Measurements from ENCODE around the gene FCHSD2. TPM values are rescaled to one million over a fixed set of nuclear protein-coding genes. Genes with fewer than 3 reads are reported as not detected.
"Not testable (repeated sequence)": the region's sequence is repeated elsewhere in the genome, so short reads cannot be mapped to it uniquely, and the experiment has no call there.

FCHSD2 gene
- total RNA-seq, 2 donors from 2014 or later: 14.0 to 17.6 TPM

DNA sequence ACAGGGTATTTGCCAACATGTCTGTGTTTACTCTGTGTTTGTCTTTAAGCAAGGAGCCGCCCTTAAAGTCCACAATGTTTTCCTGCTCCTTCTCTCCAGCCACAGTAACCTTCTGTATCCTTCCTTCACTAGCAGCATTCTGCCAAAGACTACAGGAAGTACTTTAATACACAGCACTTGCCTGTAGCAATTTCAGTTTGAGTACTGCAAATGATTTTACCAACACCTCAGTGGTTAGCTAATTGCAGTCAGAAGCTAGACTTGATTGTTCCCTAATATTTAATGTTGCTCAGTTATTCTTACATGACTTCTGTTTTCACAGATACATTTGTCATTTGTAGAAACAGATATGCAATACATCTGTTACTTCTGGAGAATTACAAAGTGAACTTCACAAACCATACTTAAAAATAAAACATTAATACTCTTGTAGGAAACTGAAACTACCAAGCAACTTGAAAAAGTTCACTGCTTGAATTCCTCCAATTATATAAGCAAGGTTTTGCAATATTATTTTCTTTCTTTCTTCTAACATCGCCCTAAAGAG, 69.1 kb downstream of the FCHSD2 start:
- peaks cover 10% of the 10 kb centered on the region for H3K9me3 ChIP-seq (ENCODE audit: control insufficient read depth, low read length)
- no peaks in the 10 kb centered on the region for H3K4me1 ChIP-seq (ENCODE audit: control insufficient read depth, insufficient read depth, low read length)
- TF ChIP-seq, protein P1, sequence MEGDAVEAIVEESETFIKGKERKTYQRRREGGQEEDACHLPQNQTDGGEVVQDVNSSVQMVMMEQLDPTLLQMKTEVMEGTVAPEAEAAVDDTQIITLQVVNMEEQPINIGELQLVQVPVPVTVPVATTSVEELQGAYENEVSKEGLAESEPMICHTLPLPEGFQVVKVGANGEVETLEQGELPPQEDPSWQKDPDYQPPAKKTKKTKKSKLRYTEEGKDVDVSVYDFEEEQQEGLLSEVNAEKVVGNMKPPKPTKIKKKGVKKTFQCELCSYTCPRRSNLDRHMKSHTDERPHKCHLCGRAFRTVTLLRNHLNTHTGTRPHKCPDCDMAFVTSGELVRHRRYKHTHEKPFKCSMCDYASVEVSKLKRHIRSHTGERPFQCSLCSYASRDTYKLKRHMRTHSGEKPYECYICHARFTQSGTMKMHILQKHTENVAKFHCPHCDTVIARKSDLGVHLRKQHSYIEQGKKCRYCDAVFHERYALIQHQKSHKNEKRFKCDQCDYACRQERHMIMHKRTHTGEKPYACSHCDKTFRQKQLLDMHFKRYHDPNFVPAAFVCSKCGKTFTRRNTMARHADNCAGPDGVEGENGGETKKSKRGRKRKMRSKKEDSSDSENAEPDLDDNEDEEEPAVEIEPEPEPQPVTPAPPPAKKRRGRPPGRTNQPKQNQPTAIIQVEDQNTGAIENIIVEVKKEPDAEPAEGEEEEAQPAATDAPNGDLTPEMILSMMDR (conservative IDR thresholded peaks at IDR 0.05): no peak
- H3K4me3 ChIP-seq (ENCODE audit: low read length): no peak overlapping the region
- H3K27me3 ChIP-seq (ENCODE audit: control insufficient read depth, insufficient read depth, low read length, poor library complexity, severe bottlenecking): no peaks in the 10 kb centered on the region
- WGBS, 2 experiments (ENCODE audit: insufficient coverage in 1 of 2, insufficient read length in 1 of 2): 85 to 100% methylated on average over 1 to 2 of the region's 2 CpGs
- no peak overlapping the region for H3K27ac Mint-ChIP-seq
- peaks cover 6% of the 10 kb centered on the region for H3K36me3 Mint-ChIP-seq (ENCODE audit: low read depth)
- H3K27ac ChIP-seq (ENCODE audit: low read depth, low read length): no peak overlapping the region
- H3K36me3 ChIP-seq (ENCODE audit: control insufficient read depth, insufficient read depth, low read length): peaks cover 5% of the 10 kb centered on the region
- DNase-seq: no peak
- no peak overlapping the region for H3K9ac ChIP-seq (ENCODE audit: extremely low read depth, low read length, poor library complexity, severe bottlenecking)
- no peak overlapping the region for H3K4me3 Mint-ChIP-seq
- H3K4me1 Mint-ChIP-seq: peaks cover 5% of the 10 kb centered on the region
- H3K27me3 Mint-ChIP-seq (ENCODE audit: insufficient read depth): no peaks in the 10 kb centered on the region
- peaks cover 10% of the 10 kb centered on the region for H3K9me3 Mint-ChIP-seq

DNA sequence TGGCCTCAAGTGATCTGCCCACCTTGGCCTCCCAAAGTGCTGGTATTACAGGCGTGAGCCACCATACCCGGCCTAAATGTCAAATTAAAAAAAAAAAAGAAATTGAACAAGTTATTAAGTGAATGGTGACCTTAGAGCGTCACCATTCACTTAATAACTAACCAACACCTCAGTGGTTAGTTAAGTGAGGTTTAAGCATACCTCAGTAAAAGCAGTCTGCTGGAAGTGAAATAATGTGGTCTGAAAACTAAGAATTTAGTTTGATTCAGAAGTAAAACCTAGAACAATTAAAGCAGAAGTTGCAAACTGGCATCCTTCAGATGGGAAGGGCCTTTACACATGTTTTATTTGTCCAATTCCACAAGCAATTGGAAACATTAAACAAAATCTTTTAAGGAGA, 71.5 kb downstream of the FCHSD2 start:
- Histone ChIP-seq H3K36me3 (ENCODE audit: control insufficient read depth, insufficient read depth, low read length) (no peaks in the 10 kb centered on the region), H3K27ac (ENCODE audit: low read depth, low read length) (no peak overlapping the region), H3K4me3 (ENCODE audit: low read length) (no peak overlapping the region), H3K9me3 (ENCODE audit: control insufficient read depth, low read length) (no peaks in the 10 kb centered on the region), H3K4me1 (ENCODE audit: control insufficient read depth, insufficient read depth, low read length) (no peaks in the 10 kb centered on the region), H3K27me3 (ENCODE audit: control insufficient read depth, insufficient read depth, low read length, poor library complexity, severe bottlenecking) (no peaks in the 10 kb centered on the region), H3K9ac (ENCODE audit: extremely low read depth, low read length, poor library complexity, severe bottlenecking) (no peak overlapping the region)
- Mint-ChIP-seq H3K4me3 (no peak overlapping the region), H3K27me3 (ENCODE audit: insufficient read depth) (no peaks in the 10 kb centered on the region), H3K27ac (no peak overlapping the region), H3K9me3 (no peaks in the 10 kb centered on the region), H3K4me1 (peaks cover 5% of the 10 kb centered on the region), H3K36me3 (ENCODE audit: low read depth) (no peaks in the 10 kb centered on the region)
- 100% methylated on average over 1 of the region's 3 CpGs; no CpG with 5 or more reads in 1 of the 2 experiments for WGBS, 2 experiments (ENCODE audit: insufficient coverage in 1 of 2, insufficient read length in 1 of 2)
- no peak for DNase-seq
- TF ChIP-seq, protein P1 (conservative IDR thresholded peaks at IDR 0.05): no peak

DNA sequence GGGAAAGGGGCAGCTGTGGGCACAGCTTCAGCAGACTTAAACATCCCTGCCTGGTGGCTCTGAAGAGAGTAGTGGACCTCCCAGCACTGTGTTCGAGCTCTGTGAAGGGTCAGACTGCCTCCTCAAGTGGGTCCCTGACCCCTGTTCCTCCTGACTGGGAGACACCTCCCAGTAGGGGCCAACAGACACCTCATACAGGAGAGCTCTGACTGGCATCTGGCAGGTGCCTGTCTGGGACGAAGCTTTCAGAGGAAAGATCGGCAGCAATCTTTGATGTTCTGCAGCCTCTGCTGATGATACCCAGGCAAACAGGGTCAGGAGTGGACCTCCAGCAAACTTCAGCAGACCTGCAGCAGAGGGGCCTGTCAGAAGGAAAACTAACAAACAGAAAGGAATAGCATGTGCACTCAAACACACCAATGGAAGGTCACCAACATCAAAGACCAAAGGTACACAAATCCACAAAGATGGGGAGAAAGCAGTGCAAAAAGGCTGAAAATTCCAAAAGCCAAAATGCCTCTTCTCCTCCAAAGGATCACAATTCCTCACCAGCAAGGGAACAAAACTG, 80.2 kb downstream of the FCHSD2 start:
- not testable (repeated sequence) for H3K36me3 Mint-ChIP-seq (ENCODE audit: low read depth); H3K4me3 Mint-ChIP-seq; H3K9ac ChIP-seq (ENCODE audit: extremely low read depth, low read length, poor library complexity, severe bottlenecking)

DNA sequence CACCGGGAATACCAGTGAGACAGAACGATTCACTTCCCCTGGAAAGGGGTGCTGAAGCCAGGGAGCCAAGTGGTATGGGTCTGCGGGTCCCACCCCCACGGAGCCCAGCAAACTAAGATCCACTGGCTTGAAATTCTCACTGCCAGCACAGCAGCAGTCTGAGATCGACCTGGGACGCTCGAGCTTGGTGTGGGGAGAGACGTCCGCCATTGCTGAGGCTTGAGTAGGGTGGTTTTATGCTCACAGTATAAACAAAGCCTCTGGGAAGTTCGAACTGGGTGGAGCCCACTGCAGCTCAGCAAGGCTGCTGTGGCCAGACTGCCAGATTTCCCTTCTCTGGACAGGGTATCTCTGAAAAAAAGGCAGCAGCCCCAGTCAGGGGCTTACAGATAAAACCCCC, 80.7 kb downstream of the FCHSD2 start:
- not testable (repeated sequence) for H3K4me3 Mint-ChIP-seq; H3K9me3 Mint-ChIP-seq; H3K4me1 ChIP-seq (ENCODE audit: control insufficient read depth, insufficient read depth, low read length); H3K36me3 ChIP-seq (ENCODE audit: control insufficient read depth, insufficient read depth, low read length); H3K27me3 Mint-ChIP-seq (ENCODE audit: insufficient read depth); H3K36me3 Mint-ChIP-seq (ENCODE audit: low read depth); H3K27ac ChIP-seq (ENCODE audit: low read depth, low read length); H3K27me3 ChIP-seq (ENCODE audit: control insufficient read depth, insufficient read depth, low read length, poor library complexity, severe bottlenecking); H3K9me3 ChIP-seq (ENCODE audit: control insufficient read depth, low read length); H3K9ac ChIP-seq (ENCODE audit: extremely low read depth, low read length, poor library complexity, severe bottlenecking); H3K27ac Mint-ChIP-seq; H3K4me3 ChIP-seq (ENCODE audit: low read length); DNase-seq; H3K4me1 Mint-ChIP-seq
- WGBS, 2 experiments (ENCODE audit: insufficient coverage in 1 of 2, insufficient read length in 1 of 2): 89 to 94% methylated on average over 9 to 10 of the region's 10 CpGs

More for the DNA sequence above, 80.2 kb downstream of the FCHSD2 start:
- H3K27me3 ChIP-seq (ENCODE audit: control insufficient read depth, insufficient read depth, low read length, poor library complexity, severe bottlenecking); H3K4me3 ChIP-seq (ENCODE audit: low read length); H3K4me1 ChIP-seq (ENCODE audit: control insufficient read depth, insufficient read depth, low read length); H3K27ac Mint-ChIP-seq; H3K27ac ChIP-seq (ENCODE audit: low read depth, low read length); H3K9me3 ChIP-seq (ENCODE audit: control insufficient read depth, low read length); H3K4me1 Mint-ChIP-seq; H3K9me3 Mint-ChIP-seq; DNase-seq; H3K36me3 ChIP-seq (ENCODE audit: control insufficient read depth, insufficient read depth, low read length); H3K27me3 Mint-ChIP-seq (ENCODE audit: insufficient read depth): not testable (repeated sequence)
- 91 to 96% methylated on average over 3 of the region's 3 CpGs for WGBS, 2 experiments (ENCODE audit: insufficient coverage in 1 of 2, insufficient read length in 1 of 2)
